Memory B cell (primary cell): Measurements from ENCODE around the gene SGIP1.
"Not testable (repeated sequence)": the region's sequence is repeated elsewhere in the genome, so short reads cannot be mapped to it uniquely, and the experiment has no call there.

ENCODE experiments used
- ATAC-seq: fragments of 150-1000 bp; cut with Tn5 transposase; 2 replicates; pipeline ENCODE4 v1.10.0; 2021; ENCODE audit warnings: low read depth, mild to moderate bottlenecking, moderate library complexity
- DNase-seq, 2 donors: peaks; one replicate each; pipeline ENCODE4 v3.0.0; 2022; ENCODE audit warnings: low spot score in 2 of 2
- H3K27ac Mint-ChIP-seq: one replicate; pipeline ENCODE4 v1.8.0; 2022; ENCODE audit warnings: mild to moderate bottlenecking, moderate library complexity, mixed read lengths
- H3K27me3 Mint-ChIP-seq: one replicate; pipeline ENCODE4 v1.8.0; 2022; ENCODE audit warnings: mixed read lengths
- H3K36me3 Mint-ChIP-seq: one replicate; pipeline ENCODE4 v1.8.0; 2022; ENCODE audit warnings: mild to moderate bottlenecking, mixed read lengths
- H3K4me1 Mint-ChIP-seq: one replicate; pipeline ENCODE4 v1.8.0; 2022; ENCODE audit warnings: mixed read lengths
- H3K4me3 Mint-ChIP-seq: one replicate; pipeline ENCODE4 v1.8.0; 2022; ENCODE audit warnings: mild to moderate bottlenecking, moderate library complexity, mixed read lengths
- H3K9me3 Mint-ChIP-seq: one replicate; pipeline ENCODE4 v1.8.0; 2022; ENCODE audit warnings: mixed read lengths

Gene SGIP1

GRCh38 chr1:66699213-66699612 is 165.3 kb downstream of the SGIP1 start:
- Mint-ChIP-seq H3K9me3 (no peaks in the 10 kb centered on the region), H3K27me3 (peaks cover 9% of the 10 kb centered on the region), H3K4me3 (no peak overlapping the region), H3K27ac (no peak overlapping the region), H3K4me1 (peaks cover 3% of the 10 kb centered on the region), H3K36me3 (no peaks in the 10 kb centered on the region)
- no peak for ATAC-seq
- DNase-seq = no peak

- no peaks in the 10 kb centered on the region for H3K36me3 Mint-ChIP-seq
- DNase-seq (no peak), ATAC-seq (no peak)
- no peak overlapping the region for H3K27ac Mint-ChIP-seq
- no peaks in the 10 kb centered on the region for H3K4me1 Mint-ChIP-seq
- no peak overlapping the region for H3K4me3 Mint-ChIP-seq
- no peaks in the 10 kb centered on the region for H3K9me3 Mint-ChIP-seq
- H3K27me3 Mint-ChIP-seq = peaks cover 4% of the 10 kb centered on the region
Measured at GRCh38 chr1:66704177-66704875, 170.4 kb downstream of the SGIP1 start.

GRCh38 chr1:66705110-66705509 is 171.2 kb downstream of the SGIP1 start:
- no peak overlapping the region for H3K27ac Mint-ChIP-seq
- no peak overlapping the region for H3K4me3 Mint-ChIP-seq
- peaks cover 4% of the 10 kb centered on the region for H3K27me3 Mint-ChIP-seq
- no peaks in the 10 kb centered on the region for H3K9me3 Mint-ChIP-seq
- DNase-seq (no peak), ATAC-seq (no peak)
- no peaks in the 10 kb centered on the region for H3K4me1 Mint-ChIP-seq
- H3K36me3 Mint-ChIP-seq = no peaks in the 10 kb centered on the region

- DNase-seq = no peak
- H3K27ac Mint-ChIP-seq = no peak overlapping the region
- no peaks in the 10 kb centered on the region for H3K36me3 Mint-ChIP-seq
- peaks cover 1% of the 10 kb centered on the region for H3K27me3 Mint-ChIP-seq
- ATAC-seq = no peak
- H3K4me1 Mint-ChIP-seq = no peaks in the 10 kb centered on the region
- H3K4me3 Mint-ChIP-seq = no peak overlapping the region
- H3K9me3 Mint-ChIP-seq = no peaks in the 10 kb centered on the region
Measured at GRCh38 chr1:66711420-66711819, 177.5 kb downstream of the SGIP1 start.

GRCh38 chr1:66712839-66713238 is 178.9 kb downstream of the SGIP1 start:
- no peak for DNase-seq
- peaks cover 2% of the 10 kb centered on the region for H3K4me1 Mint-ChIP-seq
- no peaks in the 10 kb centered on the region for H3K36me3 Mint-ChIP-seq
- peaks cover 5% of the 10 kb centered on the region for H3K27me3 Mint-ChIP-seq
- no peak overlapping the region for H3K27ac Mint-ChIP-seq
- no peak overlapping the region for H3K4me3 Mint-ChIP-seq
- H3K9me3 Mint-ChIP-seq = no peaks in the 10 kb centered on the region
- no peak for ATAC-seq

GRCh38 chr1:66723985-66724384 is 190.0 kb downstream of the SGIP1 start:
- no peak overlapping the region for H3K4me3 Mint-ChIP-seq
- DNase-seq = no peak
- peaks cover 13% of the 10 kb centered on the region for H3K27me3 Mint-ChIP-seq

GRCh38 chr1:66725885-66726665 is 192.1 kb downstream of the SGIP1 start:
- Mint-ChIP-seq H3K27ac (no peak overlapping the region), H3K27me3 (peaks cover 19% of the 10 kb centered on the region), H3K36me3 (no peaks in the 10 kb centered on the region), H3K4me1 (no peaks in the 10 kb centered on the region), H3K9me3 (peaks cover 2% of the 10 kb centered on the region), H3K4me3 (no peak overlapping the region)
- DNase-seq = peak; percentile 51 to 62
- ATAC-seq = peak; percentile 77

More at GRCh38 chr1:66723985-66724384, 190.0 kb downstream of the SGIP1 start:
- H3K4me1 Mint-ChIP-seq = no peaks in the 10 kb centered on the region
- H3K27ac Mint-ChIP-seq = no peak overlapping the region
- peaks cover 2% of the 10 kb centered on the region for H3K9me3 Mint-ChIP-seq
- no peaks in the 10 kb centered on the region for H3K36me3 Mint-ChIP-seq
- no peak for ATAC-seq

- H3K27ac Mint-ChIP-seq = no peak overlapping the region
- H3K36me3 Mint-ChIP-seq = no peaks in the 10 kb centered on the region
- H3K4me3 Mint-ChIP-seq = no peak overlapping the region
- ATAC-seq (no peak), DNase-seq (no peak)
- peaks cover 2% of the 10 kb centered on the region for H3K9me3 Mint-ChIP-seq
- H3K4me1 Mint-ChIP-seq = no peaks in the 10 kb centered on the region
- peaks cover 12% of the 10 kb centered on the region for H3K27me3 Mint-ChIP-seq
Measured at GRCh38 chr1:66728021-66728420, 194.1 kb downstream of the SGIP1 start.

GRCh38 chr1:66728716-66729115 is 194.8 kb downstream of the SGIP1 start:
- not testable (repeated sequence) for DNase-seq, H3K4me3 Mint-ChIP-seq, H3K9me3 Mint-ChIP-seq, H3K27ac Mint-ChIP-seq, H3K36me3 Mint-ChIP-seq, ATAC-seq, H3K4me1 Mint-ChIP-seq
- H3K27me3 Mint-ChIP-seq = peaks cover 11% of the 10 kb centered on the region

GRCh38 chr1:66729119-66729518 is 195.2 kb downstream of the SGIP1 start:
- no peak overlapping the region for H3K4me3 Mint-ChIP-seq
- no peaks in the 10 kb centered on the region for H3K4me1 Mint-ChIP-seq
- peaks cover 11% of the 10 kb centered on the region for H3K27me3 Mint-ChIP-seq
- DNase-seq = no peak
- peak; percentile 43 for ATAC-seq
- H3K27ac Mint-ChIP-seq = no peak overlapping the region
- no peaks in the 10 kb centered on the region for H3K36me3 Mint-ChIP-seq
- peaks cover 2% of the 10 kb centered on the region for H3K9me3 Mint-ChIP-seq

GRCh38 chr1:66729523-66729922 is 195.6 kb downstream of the SGIP1 start:
- H3K4me3 Mint-ChIP-seq = no peak overlapping the region
- no peaks in the 10 kb centered on the region for H3K36me3 Mint-ChIP-seq
- ATAC-seq = no peak
- no peaks in the 10 kb centered on the region for H3K4me1 Mint-ChIP-seq
- peaks cover 2% of the 10 kb centered on the region for H3K9me3 Mint-ChIP-seq
- H3K27me3 Mint-ChIP-seq = peaks cover 11% of the 10 kb centered on the region
- no peak overlapping the region for H3K27ac Mint-ChIP-seq
- no peak for DNase-seq

- no peak for DNase-seq
Measured at GRCh38 chr1:66730462-66730861, 196.5 kb downstream of the SGIP1 start.

GRCh38 chr1:66731170-66731865 is 197.4 kb downstream of the SGIP1 start:
- H3K27me3 Mint-ChIP-seq = peaks cover 11% of the 10 kb centered on the region
- no peak overlapping the region for H3K4me3 Mint-ChIP-seq
- ATAC-seq (no peak), DNase-seq (no peak)
- H3K27ac Mint-ChIP-seq = no peak overlapping the region
- no peaks in the 10 kb centered on the region for H3K4me1 Mint-ChIP-seq
- peaks cover 2% of the 10 kb centered on the region for H3K9me3 Mint-ChIP-seq
- no peaks in the 10 kb centered on the region for H3K36me3 Mint-ChIP-seq

More at GRCh38 chr1:66730462-66730861, 196.5 kb downstream of the SGIP1 start:
- Mint-ChIP-seq H3K4me3 (no peak overlapping the region), H3K27me3 (peaks cover 11% of the 10 kb centered on the region), H3K36me3 (no peaks in the 10 kb centered on the region), H3K9me3 (peaks cover 2% of the 10 kb centered on the region), H3K27ac (no peak overlapping the region), H3K4me1 (no peaks in the 10 kb centered on the region)
- no peak for ATAC-seq
